ENCODE measurements around the gene ADARB1.

The ADARB1 gene

DNA sequence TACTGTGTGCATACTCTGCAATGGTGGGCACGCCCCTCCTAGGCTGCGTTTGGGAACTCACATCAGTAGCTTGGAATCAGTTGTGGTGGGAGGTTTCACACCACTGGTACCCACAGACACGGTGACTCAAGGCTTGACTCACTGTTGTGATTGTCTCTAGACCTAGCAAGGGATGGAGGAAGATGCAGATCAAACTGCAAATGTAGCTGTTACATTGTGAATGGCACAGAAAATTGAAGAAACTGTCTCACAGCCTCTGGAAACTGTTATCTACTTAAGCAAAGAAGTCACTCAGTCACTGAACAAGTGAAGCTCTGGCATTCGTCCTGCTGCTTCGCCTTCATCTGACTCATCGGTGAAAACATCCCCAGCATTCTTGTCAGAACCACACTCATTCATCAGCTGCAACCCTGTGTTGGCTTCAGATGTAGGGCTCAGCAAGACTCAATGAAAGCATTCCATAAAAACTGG lies 153.8 kb downstream of the ADARB1 start:
- peak; percentile 90 for DNase-seq (ENCODE audit: low spot score)

DNA sequence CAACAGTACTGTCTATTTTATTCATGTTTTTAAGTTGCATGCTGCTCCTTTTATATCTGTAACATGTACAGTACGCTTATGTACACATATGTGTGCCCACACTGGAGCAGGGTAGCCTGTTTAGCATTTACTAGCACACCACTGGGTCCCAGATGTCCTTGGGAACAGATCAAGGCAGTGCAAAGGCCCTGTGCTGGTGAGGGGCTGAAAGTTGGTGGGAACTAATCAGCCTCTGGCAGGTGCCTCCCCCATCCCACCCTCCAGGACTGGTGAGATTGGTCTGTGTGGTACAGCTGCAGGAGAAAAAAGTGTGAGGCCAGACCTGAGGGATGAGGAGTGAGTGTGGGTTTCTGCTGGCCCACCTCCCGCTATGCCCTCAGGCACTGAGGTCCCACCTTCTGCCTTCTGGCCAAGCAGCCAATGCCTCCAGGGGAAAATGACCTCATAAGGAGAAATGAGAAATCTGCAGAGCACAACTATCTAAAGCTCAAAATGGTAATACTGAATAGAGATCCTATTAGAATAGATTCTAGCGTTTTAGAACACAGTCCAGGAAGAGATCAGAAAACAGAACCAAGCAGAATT lies 154.4 kb downstream of the ADARB1 start:
- no peak for DNase-seq (ENCODE audit: low spot score)

DNA sequence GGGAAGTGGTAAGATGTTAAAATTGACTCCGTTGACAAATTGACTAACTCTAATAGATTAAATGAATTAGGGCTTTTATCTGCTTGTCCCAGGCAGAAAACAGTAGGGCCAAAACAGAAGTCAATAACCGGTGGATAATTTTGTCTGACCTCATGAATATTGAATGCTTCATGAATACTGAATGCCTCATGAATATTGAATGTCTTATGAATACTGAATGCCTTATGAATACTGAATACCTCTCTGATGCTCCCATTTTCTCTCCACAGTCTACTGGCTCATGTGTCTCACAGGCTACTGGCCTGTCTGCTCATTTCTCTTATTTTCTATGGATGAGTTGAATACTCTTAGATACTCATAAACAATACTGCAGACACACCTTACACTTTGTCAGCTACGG lies 157.3 kb downstream of the ADARB1 start:
- DNase-seq (ENCODE audit: low spot score) = no peak

DNA sequence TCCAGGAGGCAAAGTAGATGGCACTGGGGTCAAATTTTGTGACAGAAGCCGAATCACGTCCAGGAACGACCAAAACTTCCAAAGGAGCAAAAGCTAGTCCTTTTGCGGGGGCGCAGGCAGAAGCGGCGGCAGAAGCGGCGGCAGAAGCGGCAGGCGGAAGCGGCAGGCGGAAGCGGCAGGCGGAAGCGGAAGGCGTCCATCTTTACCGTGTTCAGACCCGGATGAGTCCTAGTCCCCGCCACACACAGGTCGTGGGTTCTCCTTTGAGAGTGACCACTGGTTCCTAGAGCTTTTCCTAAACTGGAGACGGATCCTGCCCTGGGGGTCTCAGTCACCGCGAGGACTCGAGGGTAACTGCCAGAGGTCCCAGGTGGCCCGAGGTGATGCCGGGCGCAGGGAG lies 159.7 kb downstream of the ADARB1 start:
- DNase-seq (ENCODE audit: low spot score) = no peak

DNA sequence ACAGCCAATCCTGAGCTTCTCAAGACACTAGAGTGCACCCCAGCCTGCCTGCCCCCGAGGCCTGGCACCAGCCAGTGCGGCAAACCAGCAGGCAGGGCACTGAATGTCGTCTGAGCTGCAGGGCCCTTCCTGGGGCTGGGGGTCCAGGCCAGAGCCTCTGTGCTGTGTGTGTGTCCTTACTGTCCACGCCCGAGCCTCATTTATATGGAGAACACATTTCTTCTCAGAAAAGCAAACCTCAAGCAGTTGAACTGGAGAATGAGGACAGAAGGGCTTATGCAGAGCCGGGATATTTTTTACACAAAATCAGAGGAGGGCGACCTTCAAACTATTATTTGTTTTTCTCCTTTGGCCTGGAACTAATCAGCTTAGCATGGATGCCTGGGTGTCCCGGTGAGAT lies 160.6 kb downstream of the ADARB1 start:
- DNase-seq (ENCODE audit: low spot score) = no peak

DNA sequence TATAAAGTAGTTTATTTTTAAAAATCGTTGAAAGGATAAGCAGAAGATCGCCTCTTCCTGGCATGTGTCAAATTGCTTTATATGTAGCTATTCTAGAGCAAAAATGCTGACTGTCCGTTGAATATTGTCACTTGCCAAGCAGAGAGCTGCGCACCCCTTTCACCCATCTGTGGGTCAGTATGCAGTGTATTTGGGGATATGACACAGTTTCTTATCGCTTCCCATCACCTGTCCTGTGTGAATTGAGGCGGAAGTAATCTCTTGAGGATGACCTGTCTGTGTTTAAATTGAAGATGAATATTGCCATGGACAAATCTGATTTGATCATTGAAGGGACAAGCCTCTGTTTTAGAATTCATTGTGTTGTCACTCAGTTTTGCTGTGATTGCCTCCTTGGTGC lies 161.1 kb downstream of the ADARB1 start:
- DNase-seq (ENCODE audit: low spot score) = no peak

DNA sequence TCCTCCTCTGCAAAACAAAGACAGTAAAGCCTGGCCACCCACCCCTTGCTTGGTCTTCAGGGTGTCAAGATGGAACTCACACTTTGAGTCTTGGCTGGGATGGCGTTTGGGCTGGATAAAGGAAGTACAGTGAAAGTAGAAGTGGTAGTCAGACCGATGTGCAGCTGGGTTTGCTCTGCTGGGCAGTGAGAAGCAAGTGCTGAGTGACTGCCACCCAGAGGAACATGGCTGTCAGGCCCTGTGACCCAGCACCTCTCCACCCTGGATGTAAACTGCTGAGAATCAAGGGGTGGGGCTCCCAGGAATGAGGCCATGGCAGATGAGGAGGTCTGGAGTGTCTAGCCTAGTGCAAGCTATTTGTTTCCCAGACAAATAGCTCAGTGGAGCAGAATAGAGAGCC lies 162.1 kb downstream of the ADARB1 start:
- DNase-seq (ENCODE audit: low spot score) = peak; percentile 18

DNA sequence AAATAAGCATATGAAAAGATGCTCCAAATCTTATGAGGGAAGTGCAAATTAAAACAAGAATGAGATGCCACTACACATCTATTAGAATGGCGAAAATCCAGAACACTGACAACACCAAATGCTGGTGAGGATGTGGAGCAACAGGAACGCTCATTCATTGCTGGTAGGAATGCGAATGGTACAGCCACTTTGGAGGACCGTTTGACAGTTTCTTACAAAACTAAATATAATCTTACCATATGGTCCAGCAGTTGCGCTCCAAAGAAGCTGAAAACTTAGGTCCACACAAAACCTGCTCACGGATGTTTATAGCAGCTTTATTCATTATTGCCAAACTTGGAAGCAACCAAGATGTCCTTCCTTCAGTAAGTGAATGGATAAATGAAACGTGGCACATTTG lies 163.0 kb downstream of the ADARB1 start:
- DNase-seq (ENCODE audit: low spot score) = no peak

DNA sequence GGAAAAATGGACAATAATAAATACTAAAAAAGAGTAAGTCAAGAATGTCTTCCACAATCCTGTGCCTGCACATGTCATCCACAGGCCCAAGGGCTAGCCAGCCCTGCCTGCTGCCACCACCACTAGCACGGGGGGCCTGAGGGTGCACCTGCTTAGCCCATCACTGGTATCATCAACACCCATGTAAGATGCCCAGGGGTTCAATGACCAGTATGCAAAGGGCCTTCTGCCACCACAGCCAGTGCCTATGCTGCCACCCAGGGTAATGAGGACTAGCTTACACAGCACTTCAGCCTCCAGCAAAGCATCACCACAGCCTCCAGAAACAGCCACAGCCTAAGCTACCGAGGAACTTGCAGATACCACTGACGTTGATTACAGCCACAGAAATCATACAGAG lies 167.0 kb downstream of the ADARB1 start:
- DNase-seq (ENCODE audit: low spot score) = no peak

DNA sequence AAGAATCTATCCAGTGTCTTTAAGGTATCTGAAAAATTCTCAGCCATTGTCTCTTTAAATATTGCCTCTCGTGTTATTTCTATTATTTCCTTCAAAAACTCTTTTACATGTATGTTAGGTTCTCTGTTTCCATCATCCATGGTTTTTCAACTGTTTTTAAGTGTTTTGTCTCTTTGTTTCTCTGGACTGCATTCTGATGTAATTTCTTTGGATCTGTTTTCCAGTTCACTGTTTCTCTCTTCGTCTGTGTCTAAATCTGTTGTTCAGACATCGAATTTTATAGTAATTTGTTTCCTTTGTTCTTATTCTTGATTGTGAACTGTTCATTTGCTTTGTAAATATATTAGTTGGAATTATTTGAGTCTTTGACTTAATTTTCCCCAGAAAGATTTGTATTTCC lies 169.2 kb downstream of the ADARB1 start:
- DNase-seq (ENCODE audit: low spot score) = no peak

DNA sequence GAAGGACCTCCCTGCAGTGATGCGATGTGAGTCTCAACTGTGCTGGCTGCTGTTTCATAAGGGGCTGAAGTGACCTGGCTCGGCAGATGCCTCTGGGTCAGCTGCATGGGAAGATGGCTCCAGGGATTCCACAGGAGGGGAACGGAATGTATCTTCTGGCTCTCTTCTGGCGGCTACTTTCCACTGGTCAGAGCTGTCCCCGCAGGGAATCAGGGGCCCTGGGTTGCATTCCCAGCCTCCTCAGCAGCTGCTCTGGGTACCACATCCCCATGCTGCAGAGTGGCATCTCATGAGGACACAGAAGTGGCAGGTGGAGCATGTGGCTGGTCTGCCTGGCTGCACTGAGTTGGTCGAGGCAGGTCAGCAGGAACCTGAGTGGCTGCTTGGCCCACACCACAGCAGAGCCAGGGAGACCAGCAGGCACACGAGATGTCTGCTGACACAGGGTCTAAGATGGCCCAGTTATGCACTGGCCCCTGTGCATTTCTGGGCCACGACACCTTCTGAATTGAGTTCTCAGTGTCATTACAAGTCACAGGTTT lies 170.5 kb downstream of the ADARB1 start:
- DNase-seq (ENCODE audit: low spot score) = no peak

DNA sequence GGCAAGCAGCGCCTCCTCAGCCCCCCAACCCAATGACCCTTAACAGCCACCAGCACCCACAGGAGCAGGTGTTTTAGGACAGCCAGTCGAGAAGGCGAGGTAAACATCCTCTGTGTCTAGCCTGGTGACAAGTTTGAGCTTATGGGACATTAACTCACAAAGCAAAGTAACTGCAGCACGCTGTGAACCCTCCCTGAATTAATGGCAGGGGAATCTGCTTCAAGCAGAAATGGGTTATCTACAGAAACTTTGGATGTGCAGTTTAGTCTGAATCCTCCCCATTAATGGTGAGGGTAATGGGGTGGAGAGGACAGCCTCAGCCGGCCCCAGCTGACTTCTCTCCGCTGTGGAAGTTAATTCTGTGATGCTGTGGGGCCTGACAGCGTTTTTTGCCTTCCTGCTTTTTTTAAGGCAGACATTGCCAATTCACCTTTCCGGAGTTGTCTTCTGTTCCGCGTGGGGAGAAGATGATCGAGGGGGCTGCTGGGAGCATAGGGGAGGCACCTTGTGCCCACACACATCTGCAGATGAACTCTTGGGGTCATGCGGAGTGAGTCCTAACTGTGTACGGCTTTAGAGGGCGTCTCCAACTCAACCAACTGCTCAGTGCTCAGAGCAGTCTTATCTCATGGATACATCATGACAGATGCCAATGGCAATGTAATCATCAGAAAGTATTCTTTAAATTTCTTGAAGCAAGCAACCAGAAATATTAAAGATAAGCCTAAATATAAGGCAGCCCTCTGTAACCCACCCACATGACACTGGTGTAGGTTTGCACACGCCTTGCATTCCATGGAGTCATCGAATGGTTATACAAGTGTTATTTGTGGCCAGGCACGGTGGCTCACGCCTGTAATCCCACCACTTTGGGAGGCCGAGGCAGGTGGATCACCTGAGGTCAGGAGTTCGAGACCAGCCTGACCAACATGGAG lies 172.3 kb downstream of the ADARB1 start:
- no peak for DNase-seq (ENCODE audit: low spot score)

DNA sequence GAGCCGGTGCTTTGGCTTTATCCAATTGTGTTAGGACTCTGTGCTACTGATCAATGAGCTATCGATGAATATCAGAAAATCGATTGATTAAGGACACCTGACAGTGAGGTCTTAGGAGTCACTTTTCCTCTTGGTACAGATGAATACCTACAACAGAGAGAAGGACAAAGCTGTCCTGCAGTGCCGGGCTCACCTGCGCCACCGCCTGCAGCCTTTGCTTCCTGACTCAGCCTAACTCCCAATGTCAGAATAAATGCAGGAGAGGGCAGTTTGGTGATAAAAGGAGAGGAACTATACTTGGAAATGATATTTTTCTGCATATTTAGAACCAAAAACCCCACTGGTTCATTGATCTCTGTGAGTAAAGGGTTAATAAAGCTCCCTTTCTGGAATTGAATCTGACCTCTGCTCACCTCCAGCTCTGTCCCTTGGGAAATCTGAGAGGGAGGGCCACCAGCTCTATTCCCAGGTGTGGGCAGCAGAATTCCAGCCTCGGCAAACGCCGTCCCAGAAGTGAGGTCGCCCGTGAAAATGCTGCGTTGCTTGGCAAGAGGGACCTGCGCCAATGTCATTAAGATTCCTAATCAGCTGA lies 174.0 kb downstream of the ADARB1 start:
- no peak for DNase-seq (ENCODE audit: low spot score)

DNA sequence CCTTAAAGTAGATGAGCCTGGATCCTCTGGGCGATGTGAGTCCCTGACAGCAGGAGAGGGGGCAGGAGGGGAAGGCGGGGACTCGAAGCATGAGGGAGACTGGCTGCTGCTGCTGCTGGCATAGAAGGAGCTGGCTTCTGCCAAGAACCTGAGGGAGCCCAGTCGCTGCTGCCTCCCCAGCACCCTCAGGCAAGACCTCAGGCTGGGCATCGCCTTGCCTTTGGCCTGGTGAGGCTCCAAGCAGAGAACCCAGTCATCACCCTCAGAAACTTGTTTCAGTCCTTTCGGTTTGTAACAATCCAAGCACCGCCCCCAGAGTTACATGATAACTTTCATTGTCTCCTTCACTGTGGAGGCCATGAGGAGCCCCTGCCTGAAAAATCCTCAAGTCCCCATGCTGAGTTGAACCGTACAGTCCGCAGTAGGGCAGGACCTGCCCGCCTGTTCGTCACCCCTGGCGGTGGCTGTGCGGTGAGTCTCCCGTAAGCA lies 174.6 kb downstream of the ADARB1 start:
- DNase-seq (ENCODE audit: low spot score) = no peak

DNA sequence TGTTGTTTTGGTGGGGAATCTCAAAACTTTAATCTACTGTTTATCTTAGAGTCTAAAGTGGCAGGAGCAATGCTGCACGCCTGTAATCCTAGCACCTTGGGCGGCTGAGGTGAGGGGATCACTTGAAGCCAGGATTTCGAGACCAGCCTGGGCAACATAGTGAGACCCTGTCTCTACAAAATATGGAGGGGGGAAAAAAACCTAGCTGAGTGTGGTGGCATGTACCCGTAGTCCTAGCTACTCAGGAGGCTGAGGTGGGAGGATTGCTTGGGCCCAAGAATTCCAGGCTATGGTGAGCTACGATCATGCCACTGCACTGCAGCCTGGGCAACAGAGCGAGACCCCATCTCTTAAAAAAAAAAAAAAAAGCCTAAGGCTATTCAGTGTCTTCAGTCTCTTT lies 175.2 kb downstream of the ADARB1 start:
- no peak for DNase-seq (ENCODE audit: low spot score)

DNA sequence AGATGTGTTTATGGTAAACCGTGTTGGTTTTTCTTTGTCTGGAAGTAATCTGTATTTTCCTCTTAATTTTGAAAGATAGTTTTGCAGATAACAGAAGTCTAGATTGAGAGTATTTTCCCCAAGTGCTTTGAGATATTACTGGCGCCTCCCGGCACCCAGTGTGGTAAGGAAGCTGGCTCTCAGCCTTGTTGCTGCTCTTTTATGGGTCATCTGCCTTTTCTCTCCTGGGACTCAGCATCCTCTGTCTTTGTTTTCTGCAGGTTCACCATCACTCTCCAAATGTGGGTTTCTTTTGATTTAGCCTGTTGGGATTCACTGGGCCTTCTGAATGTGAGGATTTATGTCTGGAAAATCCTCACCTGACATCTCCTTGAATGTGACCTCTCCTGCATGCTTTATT lies 175.9 kb downstream of the ADARB1 start:
- no peak for DNase-seq (ENCODE audit: low spot score)

DNA sequence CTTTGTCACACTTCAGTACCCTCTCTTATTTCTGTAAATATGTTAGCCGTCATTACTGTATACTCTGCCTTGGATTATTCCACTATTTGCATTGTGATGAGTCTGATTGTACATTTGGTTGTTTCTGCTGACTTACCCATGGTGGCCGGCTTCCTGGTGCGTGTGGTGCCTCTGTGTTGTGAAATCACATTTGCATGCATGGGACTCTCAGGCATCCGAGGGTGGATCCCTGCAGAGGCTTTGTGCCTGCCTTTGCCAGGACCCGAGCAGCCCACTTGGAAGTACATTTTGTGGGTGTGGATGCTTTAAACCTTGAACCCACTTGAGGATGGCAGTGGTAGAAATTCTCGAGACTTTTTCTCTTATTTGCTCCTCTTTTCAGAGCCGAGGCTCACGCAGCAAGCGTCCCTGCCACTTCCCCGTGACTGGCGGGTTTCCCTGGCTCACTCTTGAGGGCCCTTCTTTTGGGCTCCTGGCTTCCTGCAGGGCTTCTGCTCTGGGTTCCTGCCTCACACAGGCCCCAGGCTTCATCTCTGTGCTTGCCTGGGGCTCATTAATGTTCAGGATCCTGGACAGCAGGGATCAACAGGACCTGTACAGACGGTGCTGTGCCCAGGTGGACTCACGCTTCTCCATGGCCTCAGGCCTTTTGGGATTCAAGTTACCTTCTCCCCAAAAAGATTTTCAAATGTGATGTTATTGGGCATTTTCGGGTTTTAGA lies 176.7 kb downstream of the ADARB1 start:
- DNase-seq (ENCODE audit: low spot score) = no peak

DNA sequence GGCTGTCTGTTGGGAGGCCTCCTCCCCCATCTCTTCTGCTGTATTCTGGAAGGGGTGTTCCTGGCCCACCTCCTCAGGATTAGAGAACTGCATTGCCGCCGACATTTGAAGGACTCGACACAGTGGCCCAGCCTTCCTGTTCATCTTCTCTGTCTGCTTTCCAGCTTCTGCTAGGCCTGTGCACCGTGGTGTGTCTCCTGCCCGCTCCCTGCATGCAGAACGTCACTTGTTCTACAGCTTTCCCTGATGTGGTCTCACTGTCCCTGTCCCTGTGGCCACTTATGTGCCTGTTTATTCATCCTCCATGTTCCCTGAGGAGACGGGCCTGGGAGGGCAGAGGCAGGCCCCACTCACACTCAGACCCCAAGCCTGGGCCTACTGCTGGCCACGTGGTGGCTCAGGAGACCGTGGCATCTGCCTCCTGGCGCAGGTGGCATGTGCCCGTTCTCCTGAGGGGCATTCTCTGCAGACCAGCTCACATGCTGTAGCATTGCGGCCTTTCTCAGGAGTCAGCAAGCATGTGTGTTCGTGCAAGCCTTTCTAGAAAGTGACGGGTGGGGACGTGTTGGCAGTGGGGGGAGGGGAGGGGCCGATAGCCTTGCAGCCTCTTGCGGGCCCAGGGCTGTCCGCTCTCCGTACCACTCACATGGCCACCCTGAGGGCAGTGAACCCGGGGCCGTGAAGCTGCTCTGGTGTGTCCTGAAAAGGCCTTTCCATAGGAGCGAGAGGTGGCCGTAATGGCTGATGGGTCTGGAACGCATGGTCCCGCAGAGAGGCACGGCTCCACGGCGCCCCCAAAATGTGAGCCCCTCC lies 177.5 kb downstream of the ADARB1 start:
- DNase-seq (ENCODE audit: low spot score) = no peak

DNA sequence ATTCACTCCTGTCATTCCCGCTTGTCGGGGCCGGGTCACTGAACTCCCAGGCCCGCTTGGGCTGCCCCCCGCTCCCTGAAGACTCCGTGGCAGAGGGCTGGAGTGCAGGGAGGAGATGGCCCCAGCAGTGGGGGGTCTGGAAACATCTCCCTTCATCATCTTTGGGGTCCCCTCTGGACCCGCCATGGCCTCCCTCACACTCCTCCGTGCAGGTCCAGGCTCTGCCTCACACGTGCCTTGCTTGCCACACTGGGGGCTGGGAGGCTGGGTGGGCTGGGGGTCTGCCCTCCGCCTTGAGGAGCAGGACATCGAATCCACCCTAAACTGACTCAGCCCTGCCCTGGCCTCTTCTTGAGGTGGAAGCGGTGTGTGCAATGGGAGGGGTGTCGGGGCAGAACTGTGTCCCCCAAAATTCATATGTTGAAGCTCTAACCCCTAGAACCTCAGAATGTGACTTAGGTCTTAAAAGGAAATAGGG lies 178.1 kb downstream of the ADARB1 start:
- no peak for DNase-seq (ENCODE audit: low spot score)

DNA sequence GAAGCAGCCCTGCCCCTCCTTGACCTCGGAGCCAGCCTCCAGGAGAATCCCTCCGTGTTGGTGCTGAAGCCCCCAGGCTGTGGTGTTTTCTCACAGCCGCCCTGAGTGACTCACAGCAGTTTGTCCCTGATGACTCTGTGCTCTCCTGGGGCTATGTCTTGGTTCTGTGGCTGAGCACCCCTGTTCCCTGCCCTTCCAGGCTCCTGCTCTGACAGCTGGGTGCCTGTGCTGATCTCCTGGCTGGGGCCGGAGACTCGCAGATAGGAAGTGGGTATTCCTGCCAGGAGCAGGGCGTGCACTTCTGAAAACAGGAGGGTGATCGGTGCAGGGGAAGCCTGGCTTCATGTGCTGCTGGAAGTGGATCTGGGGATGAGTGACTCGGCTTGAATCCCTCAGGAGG lies 178.8 kb downstream of the ADARB1 start:
- no peak for DNase-seq (ENCODE audit: low spot score)
